Hepatocyte (in vitro differentiated cells): ENCODE results near the gene RAP1GAP2. TPM values are rescaled to one million over a fixed set of nuclear protein-coding genes. Genes with fewer than 3 reads are reported as not detected.
A peak's percentile ranks its signal among the peaks of the same experiment; 100 is the strongest.

Source experiments
- DNase-seq: peaks from one replicate; pipeline ENCODE4 v3.0.0-alpha.2; 2016; ENCODE audit warnings: low spot score
- H2AFZ ChIP-seq: fragments of 200-600 bp; sonication (generic); 2 replicates; pipeline ENCODE4 v1.6.0; 2016; ENCODE audit warnings: antibody characterized with exemption, mild to moderate bottlenecking
- H3K27ac ChIP-seq: fragments of 200-600 bp; sonication (generic); 2 replicates; pipeline ENCODE4 v1.5.1; 2016; ENCODE audit warnings: mild to moderate bottlenecking
- H3K27me3 ChIP-seq: fragments of 200-600 bp; sonication (generic); 2 replicates; pipeline ENCODE4 v1.6.1; 2016
- H3K36me3 ChIP-seq: fragments of 200-600 bp; sonication (generic); replicated peaks from 2 replicates; pipeline ENCODE4 v1.5.1; 2016; ENCODE audit warnings: low read depth; ENCODE audit not compliant: insufficient read depth
- H3K4me1 ChIP-seq: fragments of 200-600 bp; sonication (generic); 2 replicates; pipeline ENCODE4 v1.5.1; 2016; ENCODE audit warnings: mild to moderate bottlenecking, moderate library complexity; ENCODE audit not compliant: insufficient read depth
- H3K4me2 ChIP-seq: fragments of 200-600 bp; sonication (generic); 2 replicates; pipeline ENCODE4 v1.6.0; 2016
- H3K4me3 ChIP-seq: fragments of 200-600 bp; sonication (generic); 2 replicates; pipeline ENCODE4 v1.5.1; 2016; ENCODE audit warnings: mild to moderate bottlenecking
- H3K79me2 ChIP-seq: fragments of 200-600 bp; sonication (generic); 2 replicates; pipeline ENCODE4 v1.6.0; 2017; ENCODE audit warnings: mild to moderate bottlenecking
- H3K9me2 ChIP-seq: fragments of 200-600 bp; sonication (generic); replicated peaks from 2 replicates; pipeline ENCODE4 v1.6.0; 2017; ENCODE audit warnings: mild to moderate bottlenecking; ENCODE audit not compliant: insufficient read depth
- H3K9me3 ChIP-seq: fragments of 200-600 bp; sonication (generic); 2 replicates; pipeline ENCODE4 v1.5.1; 2016; ENCODE audit warnings: low read depth, mild to moderate bottlenecking
- H4K20me1 ChIP-seq: fragments of 200-600 bp; sonication (generic); 2 replicates; pipeline ENCODE4 v1.6.0; 2016; ENCODE audit warnings: mild to moderate bottlenecking; ENCODE audit not compliant: insufficient read depth, poor library complexity, severe bottlenecking
- EZH2 ChIP-seq: fragments of 200-600 bp; sonication (generic); IDR thresholded peaks from 2 replicates; pipeline ENCODE4 v1.6.1; 2016; ENCODE audit warnings: antibody characterized with exemption, mild to moderate bottlenecking, borderline replicate concordance
- EZH2phosphoT487 ChIP-seq: fragments of 200-600 bp; sonication (generic); IDR thresholded peaks from one replicate; pipeline ENCODE4 v1.6.1; 2018; ENCODE audit warnings: antibody characterized with exemption, mild to moderate bottlenecking, low read depth, moderate library complexity; ENCODE audit not compliant: unreplicated experiment, severe bottlenecking
- WGBS: methylation state at CpG from one replicate; pipeline ENCODE4 v1.1.6; 2016; ENCODE audit warnings: low lambda C conversion rate; ENCODE audit errors: missing lambda C conversion rate; 5-methylcytosine and 5-hydroxymethylcytosine counted together
- polyA plus RNA-seq: library from polyadenylated mRNA; unstranded; fragments of >200 nt; fragmentation: Nextera tagmentation; extraction: Ambion mirVana; gene quantifications from 2 replicates; pipeline ENCODE4 v1.2.1, GENCODE V29; 2016
- total RNA-seq: library from RNA; depleted of rRNA; stranded (reverse); fragments of >200 nt; gene quantifications from 2 replicates; pipeline ENCODE4 v1.2.3, GENCODE V29; 2014
- TF ChIP-seq, protein P1 (sequence below): fragments of 200-600 bp; sonication (generic); IDR thresholded peaks from 2 replicates; pipeline ENCODE4 v1.5.1; 2016; ENCODE audit warnings: antibody characterized with exemption, mild to moderate bottlenecking; ENCODE audit not compliant: poor library complexity

The RAP1GAP2 gene
- total and polyA plus RNA-seq, 2 experiments from 2014 or later, result 3.0 to 10.0 TPM

DNA sequence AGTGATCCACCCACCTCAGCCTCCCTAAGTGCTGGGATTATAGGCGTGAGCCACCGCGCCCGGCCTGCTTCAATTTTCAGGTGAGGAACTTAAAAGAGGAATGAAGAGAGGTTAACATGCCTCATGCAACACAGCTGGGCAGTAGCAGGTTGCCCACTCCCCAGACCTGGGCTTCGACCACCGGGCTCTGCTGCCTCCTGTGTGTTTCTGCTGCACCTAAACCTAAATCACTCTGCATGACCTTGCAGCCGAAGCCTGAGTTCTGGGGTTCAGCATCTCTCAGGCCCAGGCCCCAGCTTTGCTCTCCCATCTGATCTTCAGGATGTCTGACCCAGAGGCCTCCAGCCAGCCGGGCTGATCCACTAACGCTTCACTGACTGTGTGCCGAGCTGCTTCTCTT is 154.6 kb downstream of the RAP1GAP2 start:
- Histone ChIP-seq H3K9me3 (no peaks in the 10 kb centered on the region), H4K20me1 (no peaks in the 10 kb centered on the region), H3K4me2 (no peak overlapping the region), H2AFZ (no peak overlapping the region), H3K4me1 (no peaks in the 10 kb centered on the region), H3K27ac (no peak overlapping the region), H3K27me3 (no peaks in the 10 kb centered on the region), H3K9me2 (no peaks in the 10 kb centered on the region), H3K4me3 (no peak overlapping the region), H3K79me2 (no peaks in the 10 kb centered on the region), H3K36me3 (no peaks in the 10 kb centered on the region)
- TF ChIP-seq, protein P1, sequence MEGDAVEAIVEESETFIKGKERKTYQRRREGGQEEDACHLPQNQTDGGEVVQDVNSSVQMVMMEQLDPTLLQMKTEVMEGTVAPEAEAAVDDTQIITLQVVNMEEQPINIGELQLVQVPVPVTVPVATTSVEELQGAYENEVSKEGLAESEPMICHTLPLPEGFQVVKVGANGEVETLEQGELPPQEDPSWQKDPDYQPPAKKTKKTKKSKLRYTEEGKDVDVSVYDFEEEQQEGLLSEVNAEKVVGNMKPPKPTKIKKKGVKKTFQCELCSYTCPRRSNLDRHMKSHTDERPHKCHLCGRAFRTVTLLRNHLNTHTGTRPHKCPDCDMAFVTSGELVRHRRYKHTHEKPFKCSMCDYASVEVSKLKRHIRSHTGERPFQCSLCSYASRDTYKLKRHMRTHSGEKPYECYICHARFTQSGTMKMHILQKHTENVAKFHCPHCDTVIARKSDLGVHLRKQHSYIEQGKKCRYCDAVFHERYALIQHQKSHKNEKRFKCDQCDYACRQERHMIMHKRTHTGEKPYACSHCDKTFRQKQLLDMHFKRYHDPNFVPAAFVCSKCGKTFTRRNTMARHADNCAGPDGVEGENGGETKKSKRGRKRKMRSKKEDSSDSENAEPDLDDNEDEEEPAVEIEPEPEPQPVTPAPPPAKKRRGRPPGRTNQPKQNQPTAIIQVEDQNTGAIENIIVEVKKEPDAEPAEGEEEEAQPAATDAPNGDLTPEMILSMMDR, result no peak
- no peak for TF ChIP-seq EZH2
- no peak for TF ChIP-seq EZH2phosphoT487
- DNase-seq, result no peak
- 97% methylated on average over 10 of the region's 10 CpGs for WGBS

DNA sequence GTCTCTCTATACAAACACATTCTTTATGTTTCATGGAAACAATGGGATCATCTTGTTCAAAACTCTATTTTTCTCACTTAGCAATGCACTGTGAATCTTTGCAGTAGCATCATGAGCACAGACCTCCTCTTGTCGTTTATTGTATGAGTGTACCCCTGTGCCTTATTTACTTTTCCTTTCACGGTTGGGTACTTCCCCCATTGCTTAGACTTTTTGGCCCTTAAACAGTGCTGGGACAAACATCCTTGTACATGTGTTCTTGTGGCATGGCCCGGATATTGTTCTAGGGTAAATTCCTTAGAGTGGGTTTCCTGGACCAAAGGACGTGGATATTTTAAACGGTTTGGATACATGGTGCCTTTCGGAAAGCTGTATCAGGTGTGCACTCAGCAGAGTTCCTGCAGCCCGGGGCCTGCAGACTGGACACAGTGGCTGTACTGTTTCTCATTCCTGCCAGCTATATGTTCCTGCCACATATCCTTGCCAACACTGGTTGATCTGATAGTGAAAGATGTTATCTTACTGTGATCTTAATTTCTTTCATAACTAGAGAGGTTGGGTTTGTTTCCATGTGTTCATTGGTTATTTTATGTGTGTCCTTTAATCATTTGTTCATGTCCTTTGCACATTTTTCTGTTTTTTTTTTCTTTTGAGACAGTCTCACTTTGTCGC is 156.1 kb downstream of the RAP1GAP2 start:
- TF ChIP-seq, protein P1, result no peak
- TF ChIP-seq EZH2phosphoT487, result no peak
- no peak for TF ChIP-seq EZH2
- H3K4me2 ChIP-seq, result no peak overlapping the region
- H3K9me2 ChIP-seq, result no peaks in the 10 kb centered on the region
- no peaks in the 10 kb centered on the region for H3K4me1 ChIP-seq
- no peaks in the 10 kb centered on the region for H3K36me3 ChIP-seq
- H3K27me3 ChIP-seq, result no peaks in the 10 kb centered on the region
- WGBS, result 77% methylated on average over 8 of the region's 8 CpGs
- H3K4me3 ChIP-seq, result no peak overlapping the region
- no peak overlapping the region for H3K27ac ChIP-seq
- no peaks in the 10 kb centered on the region for H3K9me3 ChIP-seq
- no peaks in the 10 kb centered on the region for H4K20me1 ChIP-seq
- no peak overlapping the region for H2AFZ ChIP-seq
- no peaks in the 10 kb centered on the region for H3K79me2 ChIP-seq
- no peak for DNase-seq

DNA sequence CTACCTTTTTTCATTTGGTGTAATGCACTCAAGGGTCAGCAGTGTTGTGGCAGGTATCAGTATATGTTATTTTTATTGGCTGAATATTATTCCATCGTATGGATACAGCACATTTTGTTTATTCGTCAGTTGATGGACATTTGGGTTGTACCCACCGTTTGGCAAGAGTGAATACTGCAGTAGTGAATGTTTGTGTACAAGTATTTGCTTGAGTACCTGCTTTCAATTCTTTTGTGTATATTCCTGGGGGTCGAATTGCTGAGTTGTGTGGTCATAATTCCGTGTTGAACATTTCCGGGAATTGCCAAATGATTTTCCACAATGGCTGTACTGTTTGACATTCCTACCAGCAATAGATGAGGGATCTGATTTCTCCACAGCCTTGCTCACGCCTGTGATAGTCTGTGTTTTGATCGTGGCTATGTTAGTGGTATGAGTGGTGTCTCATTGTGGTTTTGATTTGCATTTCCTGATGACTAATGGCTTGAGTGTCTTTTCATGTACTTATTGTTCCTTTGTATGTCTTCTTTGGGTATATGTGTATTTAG is 158.7 kb downstream of the RAP1GAP2 start:
- H3K4me3 ChIP-seq, result no peak overlapping the region
- H3K27me3 ChIP-seq, result no peaks in the 10 kb centered on the region
- TF ChIP-seq EZH2phosphoT487 (no peak), EZH2 (no peak)
- no peak overlapping the region for H2AFZ ChIP-seq
- no peaks in the 10 kb centered on the region for H3K36me3 ChIP-seq
- H3K4me2 ChIP-seq, result no peak overlapping the region
- H3K9me2 ChIP-seq, result no peaks in the 10 kb centered on the region
- DNase-seq, result no peak
- H3K4me1 ChIP-seq, result peaks cover 8% of the 10 kb centered on the region
- H3K9me3 ChIP-seq, result no peaks in the 10 kb centered on the region
- H3K27ac ChIP-seq, result peak overlapping the region; percentile 46
- no peaks in the 10 kb centered on the region for H4K20me1 ChIP-seq
- 56% methylated on average over 8 of the region's 8 CpGs for WGBS
- H3K79me2 ChIP-seq, result no peaks in the 10 kb centered on the region

- TF ChIP-seq EZH2phosphoT487, result no peak
- TF ChIP-seq EZH2, result no peak
- TF ChIP-seq, protein P1, result no peak
- Histone ChIP-seq H3K27ac (no peak overlapping the region), H3K4me1 (peaks cover 19% of the 10 kb centered on the region), H3K9me2 (no peaks in the 10 kb centered on the region), H4K20me1 (no peaks in the 10 kb centered on the region), H3K4me3 (no peak overlapping the region), H3K9me3 (no peaks in the 10 kb centered on the region), H3K27me3 (no peaks in the 10 kb centered on the region), H3K4me2 (no peak overlapping the region), H3K36me3 (no peaks in the 10 kb centered on the region), H3K79me2 (no peaks in the 10 kb centered on the region), H2AFZ (no peak overlapping the region)
- 93% methylated on average over 17 of the region's 17 CpGs for WGBS
- no peak for DNase-seq
Observed at GRCh38 chr17:2955931-2956582, 159.8 kb downstream of the RAP1GAP2 start.
